D341Med (cell line): ENCODE data around the gene GOLGA6B.
A peak's percentile ranks its signal among the peaks of the same experiment; 100 is the strongest.
"Not testable (repeated sequence)": the region's sequence is repeated elsewhere in the genome, so short reads cannot be mapped to it uniquely, and the experiment has no call there.

Source experiments
- DNase-seq: peaks from one replicate; pipeline ENCODE4 v3.0.0; 2012; ENCODE audit warnings: low spot score

Gene GOLGA6B

GRCh38 chr15:72663931-72664330 lies 9.4 kb downstream of the GOLGA6B start:
- DNase-seq, result not testable (repeated sequence)

- DNase-seq, result not testable (repeated sequence)
Measured at GRCh38 chr15:72665706-72666105, 11.2 kb downstream of the GOLGA6B start.

- DNase-seq, result not testable (repeated sequence)
Measured at GRCh38 chr15:72669803-72670202, 15.3 kb downstream of the GOLGA6B start.

- peak; percentile 69 for DNase-seq
Measured at GRCh38 chr15:72670656-72671352, 16.3 kb downstream of the GOLGA6B start.

- DNase-seq, result no peak
Measured at GRCh38 chr15:72671525-72671924, 17.0 kb downstream of the GOLGA6B start.

GRCh38 chr15:72676838-72677237 lies 22.3 kb downstream of the GOLGA6B start:
- no peak for DNase-seq

- DNase-seq, result no peak
Measured at GRCh38 chr15:72680931-72681330, 26.4 kb downstream of the GOLGA6B start.

GRCh38 chr15:72682772-72683171 lies 28.3 kb downstream of the GOLGA6B start:
- DNase-seq, result no peak

GRCh38 chr15:72685301-72685924 lies 30.9 kb downstream of the GOLGA6B start:
- no peak for DNase-seq

- peak; percentile 89 for DNase-seq
Measured at GRCh38 chr15:72685925-72686794, 31.7 kb downstream of the GOLGA6B start, which contains the start of the genes BBS4 and HIGD2B. Gene BBS4, plus strand, starts transcription at chr15:72686207. Its CDS starts 21 bp downstream, at chr15:72686228. Gene HIGD2B, minus strand, starts transcription at chr15:72686182. Its CDS starts 9,808 bp downstream, at chr15:72676374.

GRCh38 chr15:72688697-72689096 lies 34.2 kb downstream of the GOLGA6B start:
- no peak for DNase-seq

- DNase-seq, result no peak
Measured at GRCh38 chr15:72690938-72691337, 36.4 kb downstream of the GOLGA6B start.

- no peak for DNase-seq
Measured at GRCh38 chr15:72698938-72699337, 44.4 kb downstream of the GOLGA6B start.

GRCh38 chr15:72700076-72700475 lies 45.6 kb downstream of the GOLGA6B start:
- no peak for DNase-seq

GRCh38 chr15:72706266-72706665 lies 51.8 kb downstream of the GOLGA6B start:
- DNase-seq, result no peak

- not testable (repeated sequence) for DNase-seq
Measured at GRCh38 chr15:72708551-72709303, 54.2 kb downstream of the GOLGA6B start.
